ENCODE data around the gene B4GALT5.
"Not testable (repeated sequence)": the region's sequence is repeated elsewhere in the genome, so short reads cannot be mapped to it uniquely, and the experiment has no call there.

Gene B4GALT5

GRCh38 chr20:49737260-49737659 is 23.6 kb upstream of the B4GALT5 start:
- H3K36me3 ChIP-seq = no peaks in the 10 kb centered on the region
- no peaks in the 10 kb centered on the region for H3K4me1 ChIP-seq
- H3K4me2 ChIP-seq = no peak overlapping the region
- H3K9me3 ChIP-seq = no peaks in the 10 kb centered on the region
- no peak overlapping the region for H3K27ac ChIP-seq
- no peaks in the 10 kb centered on the region for H4K20me1 ChIP-seq
- H3K9ac ChIP-seq = no peak overlapping the region
- TF ChIP-seq Cebpa-rat (IDR thresholded peaks at IDR 0.05) = no peak
- H3K27me3 ChIP-seq = no peaks in the 10 kb centered on the region
- H3K4me3 ChIP-seq = no peak overlapping the region

DNA sequence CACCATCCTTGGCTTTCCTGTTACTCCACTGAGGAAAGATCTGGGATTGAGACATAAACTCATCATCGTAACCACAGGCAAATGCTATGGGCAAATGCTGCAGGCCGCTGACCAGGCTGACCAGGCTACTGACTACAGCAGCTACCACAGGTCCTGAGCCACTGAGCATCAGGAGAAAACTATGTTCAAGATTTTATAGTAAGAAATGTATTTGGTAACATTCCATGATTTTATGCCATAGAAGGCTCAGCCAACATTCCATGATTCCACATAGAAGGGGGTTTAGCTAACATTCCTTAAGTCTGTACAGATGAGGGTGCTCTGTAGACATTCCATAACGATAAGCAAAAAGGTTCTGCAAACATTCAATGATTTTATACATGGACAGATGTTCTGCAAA is 16.1 kb upstream of the B4GALT5 start:
- Histone ChIP-seq H3K9me3 (no peaks in the 10 kb centered on the region), H3K4me3 (no peak overlapping the region), H3K27ac (no peak overlapping the region), H3K4me2 (no peak overlapping the region), H3K36me3 (no peaks in the 10 kb centered on the region), H4K20me1 (no peaks in the 10 kb centered on the region), H3K27me3 (no peaks in the 10 kb centered on the region), H3K4me1 (peaks cover 22% of the 10 kb centered on the region), H3K9ac (no peak overlapping the region)
- TF ChIP-seq Cebpa-rat (IDR thresholded peaks at IDR 0.05) = no peak

GRCh38 chr20:49727894-49728885 is 14.5 kb upstream of the B4GALT5 start:
- H3K9me3 ChIP-seq = no peaks in the 10 kb centered on the region
- no peak overlapping the region for H3K4me2 ChIP-seq
- H3K27me3 ChIP-seq = no peaks in the 10 kb centered on the region
- TF ChIP-seq Cebpa-rat (IDR thresholded peaks at IDR 0.05) = no peak
- H4K20me1 ChIP-seq = no peaks in the 10 kb centered on the region
- H3K27ac ChIP-seq = no peak overlapping the region
- H3K9ac ChIP-seq = no peak overlapping the region
- no peak overlapping the region for H3K4me3 ChIP-seq
- no peaks in the 10 kb centered on the region for H3K36me3 ChIP-seq
- peaks cover 29% of the 10 kb centered on the region for H3K4me1 ChIP-seq

DNA sequence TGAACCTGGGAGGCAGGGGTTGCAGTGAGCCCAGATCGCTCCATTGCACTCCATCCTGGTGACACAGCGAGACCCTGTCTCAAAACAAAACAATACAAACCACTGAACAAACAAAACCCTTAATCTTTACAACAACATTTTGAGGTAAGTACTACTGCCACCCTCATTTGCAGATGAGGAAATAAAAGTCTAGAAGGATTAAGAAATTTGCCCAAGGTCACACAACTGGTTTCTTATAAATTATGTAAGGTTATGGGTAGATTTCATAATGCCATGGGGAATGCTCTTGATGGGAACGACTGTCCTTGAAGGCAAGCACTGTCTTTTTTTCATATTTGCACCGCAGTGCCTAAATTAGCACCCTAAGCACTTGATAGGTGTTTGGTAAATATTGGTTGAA is 13.8 kb upstream of the B4GALT5 start:
- Histone ChIP-seq H3K4me2 (no peak overlapping the region), H3K4me3 (no peak overlapping the region), H4K20me1 (no peaks in the 10 kb centered on the region), H3K9me3 (no peaks in the 10 kb centered on the region), H3K9ac (no peak overlapping the region), H3K36me3 (no peaks in the 10 kb centered on the region), H3K27me3 (no peaks in the 10 kb centered on the region), H3K4me1 (peaks cover 29% of the 10 kb centered on the region), H3K27ac (no peak overlapping the region)
- no peak for TF ChIP-seq Cebpa-rat (IDR thresholded peaks at IDR 0.05)

GRCh38 chr20:49725694-49726093 is 12.0 kb upstream of the B4GALT5 start:
- TF ChIP-seq Cebpa-rat (IDR thresholded peaks at IDR 0.05) = no peak
- no peaks in the 10 kb centered on the region for H3K9me3 ChIP-seq
- H3K27ac ChIP-seq = no peak overlapping the region

GRCh38 chr20:49725224-49725606 is 11.5 kb upstream of the B4GALT5 start:
- Histone ChIP-seq H3K4me2 (peak overlapping the region; percentile 65), H3K4me3 (peak overlapping the region; percentile 20; the same call in 1 of the 2 replicates), H3K4me1 (peaks cover 29% of the 10 kb centered on the region)
- not testable (repeated sequence) for H3K27ac ChIP-seq, H3K9ac ChIP-seq, H3K36me3 ChIP-seq, H4K20me1 ChIP-seq, H3K9me3 ChIP-seq, H3K27me3 ChIP-seq

More at GRCh38 chr20:49725694-49726093, 12.0 kb upstream of the B4GALT5 start:
- no peak overlapping the region for H3K9ac ChIP-seq
- H3K27me3 ChIP-seq = no peaks in the 10 kb centered on the region
- H3K4me1 ChIP-seq = peaks cover 29% of the 10 kb centered on the region
- peak overlapping the region; percentile 20; the same call in 1 of the 2 replicates for H3K4me3 ChIP-seq
- H3K4me2 ChIP-seq = peak overlapping the region; percentile 65
- no peaks in the 10 kb centered on the region for H3K36me3 ChIP-seq
- no peaks in the 10 kb centered on the region for H4K20me1 ChIP-seq

DNA sequence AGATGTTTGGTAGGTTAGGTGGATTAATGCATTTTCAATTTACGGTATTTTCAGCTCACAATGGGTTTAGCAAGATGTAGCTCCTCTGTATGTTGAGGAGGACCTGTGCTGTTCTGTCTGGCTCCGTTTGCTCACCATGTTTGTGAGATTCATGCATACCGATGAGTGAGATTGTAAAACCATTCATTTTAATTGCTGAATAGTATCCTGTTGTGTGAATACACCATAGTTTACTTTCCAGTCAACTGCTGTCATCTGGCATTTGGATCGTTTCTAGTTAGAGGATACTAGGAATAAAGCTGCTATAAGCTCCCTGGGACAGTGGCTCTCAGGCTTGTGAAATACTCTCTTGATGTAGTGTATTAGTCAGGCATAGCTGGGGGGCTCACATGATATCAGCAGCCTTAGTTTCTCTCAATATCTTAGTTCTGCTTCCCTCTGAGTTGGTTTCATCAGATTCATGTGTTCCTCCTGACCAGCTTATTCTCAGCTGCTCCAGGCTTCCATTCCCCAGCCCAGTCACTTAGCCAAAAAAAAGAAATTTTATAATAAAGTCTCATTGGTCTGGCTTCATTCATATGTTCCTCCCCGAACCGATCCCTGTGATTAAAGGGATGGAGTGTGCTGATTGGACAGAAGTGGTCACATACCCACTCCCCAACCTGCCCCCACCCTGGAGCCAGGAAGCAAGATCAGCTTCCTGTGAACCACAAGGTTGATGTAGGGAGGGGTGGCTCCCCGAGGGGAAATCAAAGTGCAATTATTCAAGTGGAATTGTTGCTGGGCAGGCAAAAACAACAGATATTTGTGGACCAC is 10.9 kb upstream of the B4GALT5 start:
- TF ChIP-seq Cebpa-rat (IDR thresholded peaks at IDR 0.05) = no peak
- Histone ChIP-seq H3K27ac (0 out of 2 replicates have a peak overlapping the region, but pooled peaks have one; percentile 23), H3K9ac (no peak overlapping the region), H3K9me3 (no peaks in the 10 kb centered on the region), H4K20me1 (no peaks in the 10 kb centered on the region), H3K4me3 (no peak overlapping the region), H3K4me1 (peaks cover 29% of the 10 kb centered on the region), H3K27me3 (no peaks in the 10 kb centered on the region), H3K4me2 (peak overlapping the region; percentile 65), H3K36me3 (no peaks in the 10 kb centered on the region)

DNA sequence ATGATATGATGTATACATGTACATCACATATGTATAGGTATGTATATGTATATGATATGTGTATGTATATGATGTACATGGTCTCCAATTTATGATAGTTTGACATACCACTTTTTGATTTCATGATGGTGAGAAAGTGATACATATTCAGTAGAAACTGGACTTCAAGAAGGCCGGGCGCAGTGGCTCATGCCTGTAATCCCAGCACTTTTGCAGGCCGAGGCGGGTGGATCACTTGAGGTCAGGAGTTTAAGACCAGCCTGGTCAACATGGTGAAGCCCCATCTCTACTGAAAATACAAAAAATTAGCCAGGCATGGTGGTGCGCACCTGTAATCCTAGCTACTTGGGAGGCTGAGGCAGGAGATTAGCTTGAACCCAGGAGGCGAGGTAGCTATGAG is 10.1 kb upstream of the B4GALT5 start:
- H3K9me3 ChIP-seq, H3K27ac ChIP-seq, H3K36me3 ChIP-seq, H3K4me2 ChIP-seq, H4K20me1 ChIP-seq, H3K4me3 ChIP-seq, H3K27me3 ChIP-seq, H3K9ac ChIP-seq: not testable (repeated sequence)
- H3K4me1 ChIP-seq = peaks cover 29% of the 10 kb centered on the region

DNA sequence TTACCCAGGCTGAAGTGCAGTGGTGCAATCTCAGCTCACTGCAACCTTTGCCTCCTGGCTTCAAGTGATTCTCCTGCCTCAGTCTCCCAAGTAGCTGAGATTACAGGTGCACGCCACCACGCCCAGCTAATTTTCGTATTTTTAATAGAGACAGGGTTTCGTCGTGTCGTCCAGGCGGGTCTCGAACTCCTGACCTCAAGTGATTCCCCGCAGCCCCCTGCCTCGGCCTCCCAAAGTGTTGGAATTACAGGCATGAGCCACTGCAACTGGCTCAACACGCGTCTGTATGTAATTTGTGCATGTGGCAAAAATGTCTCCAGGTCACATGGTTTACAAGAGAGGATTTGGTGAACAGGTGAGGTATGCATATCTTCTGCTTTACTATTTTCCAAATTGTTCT is 7.6 kb upstream of the B4GALT5 start:
- not testable (repeated sequence) for H3K9ac ChIP-seq, H3K36me3 ChIP-seq, H4K20me1 ChIP-seq, H3K4me2 ChIP-seq, H3K4me3 ChIP-seq, H3K9me3 ChIP-seq, H3K27ac ChIP-seq, H3K27me3 ChIP-seq
- H3K4me1 ChIP-seq = peaks cover 22% of the 10 kb centered on the region

DNA sequence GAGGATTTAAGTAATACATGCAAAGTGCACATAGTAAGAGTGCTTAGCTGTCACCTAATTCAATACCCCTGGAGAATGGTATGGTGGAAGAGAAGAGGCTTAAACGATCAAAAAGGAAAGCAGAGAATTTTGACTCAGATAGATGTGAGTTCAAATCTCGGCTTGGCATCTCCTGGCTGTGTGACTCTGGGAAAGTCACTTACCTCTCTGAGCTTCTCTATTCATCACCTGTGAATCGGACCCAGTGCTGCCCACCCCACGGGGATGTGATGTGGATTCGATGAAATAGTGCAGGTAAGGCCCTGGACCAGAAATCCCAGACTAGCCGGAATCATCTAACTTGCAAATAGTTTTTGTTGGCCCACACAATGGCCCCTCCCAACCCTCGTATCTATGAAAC is 1.8 kb upstream of the B4GALT5 start:
- Histone ChIP-seq H3K4me3 (no peak overlapping the region), H3K4me1 (peaks cover 25% of the 10 kb centered on the region), H3K27me3 (no peaks in the 10 kb centered on the region), H4K20me1 (peaks cover 23% of the 10 kb centered on the region), H3K36me3 (no peaks in the 10 kb centered on the region), H3K9ac (no peak overlapping the region), H3K9me3 (no peaks in the 10 kb centered on the region), H3K27ac (no peak overlapping the region), H3K4me2 (no peak overlapping the region)
- no peak for TF ChIP-seq Cebpa-rat (IDR thresholded peaks at IDR 0.05)
